ENCODE data around the gene CPSF3. TPM values are rescaled to one million over a fixed set of nuclear protein-coding genes. Genes with fewer than 3 reads are reported as not detected.

The CPSF3 gene
- total and polyA plus RNA-seq, 2 of the 8 experiments (the other 6 are each of a cell fraction or from before 2014, with no cell fraction given) = 44.5 to 93.3 TPM

GRCh38 chr2:9408641-9409151 lies 14.8 kb upstream of the CPSF3 start (continued):
- TF ChIP-seq RNF2 (IDR thresholded peaks at IDR 0.05; ENCODE audit: borderline replicate concordance, low read depth, low read length, missing control alignments, poor library complexity, severe bottlenecking) (no peak), KDM1A (IDR thresholded peaks at IDR 0.05; ENCODE audit: borderline replicate concordance, low read length) (no peak), KDM5A (IDR thresholded peaks at IDR 0.05; ENCODE audit: low read length) (no peak), SP1 (IDR thresholded peaks at IDR 0.05; ENCODE audit: low read depth, low read length) (no peak), POLR2AphosphoS5 (IDR thresholded peaks at IDR 0.05; ENCODE audit: low read depth, low read length) (no peak)
